Fibroblast of pulmonary artery (primary cell): ENCODE data around the gene DNAI7.

Experiments used
- DNase-seq: peaks from one replicate; pipeline ENCODE4 v3.0.0-alpha.2; 2010; ENCODE audit warnings: low read depth
- H3K4me3 ChIP-seq: replicated peaks from 2 replicates; pipeline ENCODE4 v1.5.1; 2011; ENCODE audit warnings: low read depth, mild to moderate bottlenecking, control low read depth, low read length, moderate library complexity
- CTCF ChIP-seq: IDR thresholded peaks from 2 replicates; pipeline ENCODE4 v1.5.1; 2011; ENCODE audit warnings: mild to moderate bottlenecking, control low read depth, low read length, inconsistent platforms; ENCODE audit errors: missing control alignments

The DNAI7 gene

GRCh38 chr12:25089738-25090137, 105.2 kb downstream of the DNAI7 start:
- no peak overlapping the region for H3K4me3 ChIP-seq
- DNase-seq, result no peak
- no peak for TF ChIP-seq CTCF

- TF ChIP-seq CTCF, result no peak
- no peak for DNase-seq
These were observed 107.4 kb downstream of the DNAI7 start for GRCh38 chr12:25087596-25087995.

GRCh38 chr12:25084816-25085215, 110.1 kb downstream of the DNAI7 start:
- DNase-seq, result no peak
- no peak overlapping the region for H3K4me3 ChIP-seq
- TF ChIP-seq CTCF, result no peak

More at GRCh38 chr12:25087596-25087995, 107.4 kb downstream of the DNAI7 start:
- H3K4me3 ChIP-seq, result no peak overlapping the region

GRCh38 chr12:25083211-25083610, 111.7 kb downstream of the DNAI7 start:
- H3K4me3 ChIP-seq, result no peak overlapping the region
- peak; percentile 47 for DNase-seq
- no peak for TF ChIP-seq CTCF

- DNase-seq, result no peak
- TF ChIP-seq CTCF, result no peak
- H3K4me3 ChIP-seq, result no peak overlapping the region
These were observed 112.3 kb downstream of the DNAI7 start for GRCh38 chr12:25082628-25083027.

- TF ChIP-seq CTCF, result no peak
- H3K4me3 ChIP-seq, result no peak overlapping the region
- no peak for DNase-seq
These were observed 115.6 kb downstream of the DNAI7 start for GRCh38 chr12:25079393-25079792.

- TF ChIP-seq CTCF, result no peak
- H3K4me3 ChIP-seq, result no peak overlapping the region
- no peak for DNase-seq
These were observed 120.0 kb downstream of the DNAI7 start for GRCh38 chr12:25074954-25075353.
